GM18907 (cell line): Measurements from ENCODE around the gene USP25.

ENCODE experiments used
- ATAC-seq: cut with Tn5 transposase; IDR thresholded peaks from one replicate; pipeline ENCODE4 v1.9.1; 2021; ENCODE audit warnings: mild to moderate bottlenecking, moderate library complexity; ENCODE audit not compliant: unreplicated experiment

The USP25 gene

GRCh38 chr21:15929536-15929935 lies 199.8 kb downstream of the USP25 start:
- ATAC-seq: no peak
